HL-60 (cell line): ENCODE results near the gene CNTNAP2.

Experiments used
- DNase-seq, 2 experiments: peaks; one replicate each; pipeline ENCODE4 v3.0.0-alpha.2; 2010 to 2020; ENCODE audit warnings: low read depth in 1 of 2, low spot score in 1 of 2
- H3K27ac ChIP-seq: fragments of 250-450 bp; sonication (Bioruptor Pico); replicated peaks from 2 replicates; pipeline ENCODE4 v1.5.1; 2020; ENCODE audit warnings: mild to moderate bottlenecking, moderate library complexity
- H3K27me3 ChIP-seq: fragments of 250-450 bp; sonication (Bioruptor Pico); 2 replicates; pipeline ENCODE4 v1.5.1; 2021; ENCODE audit warnings: mild to moderate bottlenecking, moderate library complexity; ENCODE audit not compliant: insufficient read depth, poor library complexity, severe bottlenecking
- H3K4me3 ChIP-seq: replicated peaks from 2 replicates; pipeline ENCODE4 v1.5.1; 2011; ENCODE audit warnings: mild to moderate bottlenecking, control low read depth, low read length; ENCODE audit not compliant: insufficient read depth
- CTCF ChIP-seq: IDR thresholded peaks from one replicate; pipeline ENCODE4 v1.5.1; 2011; ENCODE audit warnings: low read length, control low read depth, inconsistent platforms; ENCODE audit not compliant: insufficient read depth
- GABPA ChIP-seq: IDR thresholded peaks from 2 replicates; pipeline ENCODE4 v1.6.1; 2012; ENCODE audit warnings: low read depth
- POLR2AphosphoS5 ChIP-seq: IDR thresholded peaks from 2 replicates; pipeline ENCODE4 v1.6.1; 2012; ENCODE audit warnings: low read depth
- SPI1 ChIP-seq: IDR thresholded peaks from 2 replicates; pipeline ENCODE4 v1.6.1; 2012; ENCODE audit warnings: low read depth, mild to moderate bottlenecking, borderline replicate concordance
- TF ChIP-seq, protein P1 (sequence below): IDR thresholded peaks from 2 replicates; pipeline ENCODE4 v1.6.1; 2012; ENCODE audit warnings: low read depth; ENCODE audit not compliant: insufficient replicate concordance

CNTNAP2 gene

DNA sequence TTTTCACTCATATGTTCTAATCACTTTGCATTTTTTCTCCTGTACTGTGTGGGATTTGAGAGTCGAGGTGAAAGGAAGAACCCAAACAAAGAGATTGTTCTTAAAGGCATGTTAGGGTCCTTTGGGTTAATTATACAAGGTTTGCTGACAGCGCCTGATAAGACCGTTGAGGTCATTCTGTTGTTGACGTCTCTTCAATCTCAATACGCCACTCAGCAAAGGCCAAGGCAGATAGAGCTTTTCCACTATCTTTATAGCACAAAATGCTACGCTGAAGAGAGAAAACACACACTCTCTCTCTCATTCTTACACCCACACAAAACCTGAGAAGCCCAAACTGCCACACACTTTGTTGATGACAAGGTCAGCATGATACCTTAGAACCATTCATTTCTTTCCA, 228.7 kb downstream of the CNTNAP2 start:
- Histone ChIP-seq H3K27ac (no peak overlapping the region), H3K27me3 (no peaks in the 10 kb centered on the region), H3K4me3 (no peak overlapping the region)
- no peak for TF ChIP-seq CTCF
- TF ChIP-seq SPI1, result no peak
- no peak for TF ChIP-seq GABPA
- DNase-seq, result no peak

- no peak for DNase-seq
- no peaks in the 10 kb centered on the region for H3K27me3 ChIP-seq
- TF ChIP-seq, protein P1, sequence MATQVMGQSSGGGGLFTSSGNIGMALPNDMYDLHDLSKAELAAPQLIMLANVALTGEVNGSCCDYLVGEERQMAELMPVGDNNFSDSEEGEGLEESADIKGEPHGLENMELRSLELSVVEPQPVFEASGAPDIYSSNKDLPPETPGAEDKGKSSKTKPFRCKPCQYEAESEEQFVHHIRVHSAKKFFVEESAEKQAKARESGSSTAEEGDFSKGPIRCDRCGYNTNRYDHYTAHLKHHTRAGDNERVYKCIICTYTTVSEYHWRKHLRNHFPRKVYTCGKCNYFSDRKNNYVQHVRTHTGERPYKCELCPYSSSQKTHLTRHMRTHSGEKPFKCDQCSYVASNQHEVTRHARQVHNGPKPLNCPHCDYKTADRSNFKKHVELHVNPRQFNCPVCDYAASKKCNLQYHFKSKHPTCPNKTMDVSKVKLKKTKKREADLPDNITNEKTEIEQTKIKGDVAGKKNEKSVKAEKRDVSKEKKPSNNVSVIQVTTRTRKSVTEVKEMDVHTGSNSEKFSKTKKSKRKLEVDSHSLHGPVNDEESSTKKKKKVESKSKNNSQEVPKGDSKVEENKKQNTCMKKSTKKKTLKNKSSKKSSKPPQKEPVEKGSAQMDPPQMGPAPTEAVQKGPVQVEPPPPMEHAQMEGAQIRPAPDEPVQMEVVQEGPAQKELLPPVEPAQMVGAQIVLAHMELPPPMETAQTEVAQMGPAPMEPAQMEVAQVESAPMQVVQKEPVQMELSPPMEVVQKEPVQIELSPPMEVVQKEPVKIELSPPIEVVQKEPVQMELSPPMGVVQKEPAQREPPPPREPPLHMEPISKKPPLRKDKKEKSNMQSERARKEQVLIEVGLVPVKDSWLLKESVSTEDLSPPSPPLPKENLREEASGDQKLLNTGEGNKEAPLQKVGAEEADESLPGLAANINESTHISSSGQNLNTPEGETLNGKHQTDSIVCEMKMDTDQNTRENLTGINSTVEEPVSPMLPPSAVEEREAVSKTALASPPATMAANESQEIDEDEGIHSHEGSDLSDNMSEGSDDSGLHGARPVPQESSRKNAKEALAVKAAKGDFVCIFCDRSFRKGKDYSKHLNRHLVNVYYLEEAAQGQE, result no peak
- TF ChIP-seq SPI1, result no peak
- TF ChIP-seq GABPA, result no peak
- TF ChIP-seq CTCF, result no peak
- TF ChIP-seq POLR2AphosphoS5, result no peak
- H3K27ac ChIP-seq, result no peak overlapping the region
- H3K4me3 ChIP-seq, result no peak overlapping the region
Measured at GRCh38 chr7:146346096-146346495, 229.5 kb downstream of the CNTNAP2 start.

DNA sequence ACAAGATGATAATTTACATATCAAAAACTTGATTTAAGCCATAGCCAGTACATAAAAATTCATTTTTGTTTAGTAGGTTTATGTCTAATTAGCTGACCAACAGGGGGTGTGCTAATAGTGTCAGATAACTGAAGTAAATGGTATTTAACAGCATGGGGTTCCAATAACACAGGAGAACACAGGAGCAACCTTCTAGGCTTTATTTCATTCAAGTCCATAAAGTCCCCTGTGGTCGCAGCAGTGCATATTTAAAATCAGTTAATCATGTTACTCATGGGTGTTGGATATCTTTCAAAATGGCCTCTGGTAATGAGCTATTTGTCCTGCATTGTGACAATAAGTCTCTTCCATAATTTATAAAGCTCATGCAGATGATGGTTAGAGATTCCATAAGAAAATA, 238.6 kb downstream of the CNTNAP2 start:
- H3K27ac ChIP-seq, result no peak overlapping the region
- H3K27me3 ChIP-seq, result no peaks in the 10 kb centered on the region
- no peak overlapping the region for H3K4me3 ChIP-seq
- TF ChIP-seq GABPA, result no peak
- no peak for DNase-seq

DNA sequence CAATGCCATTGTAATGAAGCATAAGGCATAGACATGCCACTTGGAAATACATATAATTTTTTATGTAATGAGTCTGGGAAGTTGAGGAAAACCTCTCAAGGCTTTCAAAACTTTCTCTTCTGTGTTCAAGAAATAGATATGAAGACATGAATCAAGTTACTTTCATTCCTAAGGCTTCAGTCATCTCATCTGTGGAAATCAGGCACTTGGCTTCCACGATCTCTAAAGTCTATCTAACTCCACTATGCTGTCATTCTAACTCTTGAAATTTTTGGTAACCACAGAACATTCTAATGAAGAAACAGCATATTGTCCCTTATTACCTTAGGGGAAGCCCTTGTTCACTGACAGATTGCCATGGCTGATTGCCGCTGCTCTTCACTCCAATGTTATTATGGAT, 242.6 kb downstream of the CNTNAP2 start:
- Histone ChIP-seq H3K4me3 (no peak overlapping the region), H3K27me3 (no peaks in the 10 kb centered on the region), H3K27ac (no peak overlapping the region)
- DNase-seq, result no peak
- TF ChIP-seq, protein P1, result no peak
- no peak for TF ChIP-seq CTCF
